ENCODE results near the gene AIRE.

Gene AIRE

GRCh38 chr21:44327603-44327974, 41.9 kb downstream of the AIRE start:
- no peak overlapping the region for H3K4me3 ChIP-seq (ENCODE audit: low read depth, low read length)
- no peak for TF ChIP-seq CTCF (IDR thresholded peaks at IDR 0.05; ENCODE audit: control insufficient read depth, extremely low read depth, insufficient read depth)
- no peak for DNase-seq (ENCODE audit: low read depth)

- no peak overlapping the region for H3K4me3 ChIP-seq (ENCODE audit: low read depth, low read length)
- no peak for DNase-seq (ENCODE audit: low read depth)
- no peak for TF ChIP-seq CTCF (IDR thresholded peaks at IDR 0.05; ENCODE audit: control insufficient read depth, extremely low read depth, insufficient read depth)
These were observed 42.7 kb downstream of the AIRE start for GRCh38 chr21:44328242-44328895.

GRCh38 chr21:44329086-44329889, 43.6 kb downstream of the AIRE start:
- no peak overlapping the region for H3K4me3 ChIP-seq (ENCODE audit: low read depth, low read length)
- DNase-seq (ENCODE audit: low read depth), result no peak

GRCh38 chr21:44329971-44330681, 44.5 kb downstream of the AIRE start:
- TF ChIP-seq CTCF (IDR thresholded peaks at IDR 0.05; ENCODE audit: control insufficient read depth, extremely low read depth, insufficient read depth), result no peak
- no peak overlapping the region for H3K4me3 ChIP-seq (ENCODE audit: low read depth, low read length)
- DNase-seq (ENCODE audit: low read depth), result no peak

More at GRCh38 chr21:44329086-44329889, 43.6 kb downstream of the AIRE start:
- TF ChIP-seq CTCF (IDR thresholded peaks at IDR 0.05; ENCODE audit: control insufficient read depth, extremely low read depth, insufficient read depth), result no peak

GRCh38 chr21:44330698-44331097, 45.0 kb downstream of the AIRE start:
- no peak for DNase-seq (ENCODE audit: low read depth)
- no peak overlapping the region for H3K4me3 ChIP-seq (ENCODE audit: low read depth, low read length)
- no peak for TF ChIP-seq CTCF (IDR thresholded peaks at IDR 0.05; ENCODE audit: control insufficient read depth, extremely low read depth, insufficient read depth)

GRCh38 chr21:44331209-44331608, 45.5 kb downstream of the AIRE start:
- DNase-seq (ENCODE audit: low read depth), result no peak
- H3K4me3 ChIP-seq (ENCODE audit: low read depth, low read length), result no peak overlapping the region
- TF ChIP-seq CTCF (IDR thresholded peaks at IDR 0.05; ENCODE audit: control insufficient read depth, extremely low read depth, insufficient read depth), result no peak

Data from LNCaP clone FGC (cell line).